SKM-1 treated with dmso at 0.1 percent for 144 hours (cell line): ENCODE data around the gene MRGPRF.
A peak's percentile ranks its signal among the peaks of the same experiment; 100 is the strongest.
"Not testable (repeated sequence)": the region's sequence is repeated elsewhere in the genome, so short reads cannot be mapped to it uniquely, and the experiment has no call there.

Experiments used
- DNase-seq: peaks from one replicate; lab custom pipeline; 2025; ENCODE audit not compliant: unreplicated experiment; lab: John Stamatoyannopoulos, UW

MRGPRF gene

GRCh38 chr11:68989936-68990606 is 23.0 kb downstream of the MRGPRF start:
- no peak for DNase-seq

DNA sequence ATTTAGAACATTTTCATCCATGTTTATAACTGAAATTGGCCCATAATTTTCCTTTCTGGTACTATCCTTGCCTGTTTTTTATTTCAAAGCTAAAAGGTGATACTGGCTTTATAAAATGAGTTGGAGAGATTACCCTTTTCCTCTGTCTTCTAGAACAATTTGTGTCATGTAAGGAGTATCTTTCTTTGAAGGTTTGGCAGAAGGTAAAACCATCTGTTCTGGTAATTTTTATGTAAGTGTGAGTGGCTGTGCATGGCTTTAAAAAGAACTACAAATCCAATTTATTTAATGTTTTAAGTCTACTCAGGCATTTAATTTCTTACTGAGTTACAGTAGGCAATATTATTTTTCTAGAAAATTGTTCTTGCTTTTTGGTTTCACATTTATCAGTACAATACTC is 24.6 kb downstream of the MRGPRF start:
- no peak for DNase-seq

DNA sequence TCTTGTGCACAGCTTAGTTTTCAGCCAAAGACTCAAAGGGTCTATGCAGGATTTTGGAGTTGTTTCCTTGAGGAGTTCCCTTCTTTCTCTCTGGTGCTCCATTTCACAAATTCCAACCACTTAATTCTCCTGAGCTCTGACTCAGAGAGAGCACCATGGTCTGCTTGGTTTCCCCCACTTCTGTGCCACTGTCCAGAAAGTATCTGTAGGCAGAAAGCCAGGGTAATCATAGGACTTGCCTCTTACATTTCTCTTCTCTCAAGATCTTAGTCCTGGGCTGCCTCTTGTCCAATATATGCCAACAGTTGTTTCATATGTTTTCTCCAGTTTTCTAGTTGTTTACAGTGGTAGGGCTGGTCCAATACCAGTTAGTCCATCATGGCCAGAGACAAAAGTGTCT is 25.8 kb downstream of the MRGPRF start:
- DNase-seq = no peak

GRCh38 chr11:68983801-68984200 is 29.2 kb downstream of the MRGPRF start:
- no peak for DNase-seq

GRCh38 chr11:68982134-68982533 is 30.9 kb downstream of the MRGPRF start:
- no peak for DNase-seq

DNA sequence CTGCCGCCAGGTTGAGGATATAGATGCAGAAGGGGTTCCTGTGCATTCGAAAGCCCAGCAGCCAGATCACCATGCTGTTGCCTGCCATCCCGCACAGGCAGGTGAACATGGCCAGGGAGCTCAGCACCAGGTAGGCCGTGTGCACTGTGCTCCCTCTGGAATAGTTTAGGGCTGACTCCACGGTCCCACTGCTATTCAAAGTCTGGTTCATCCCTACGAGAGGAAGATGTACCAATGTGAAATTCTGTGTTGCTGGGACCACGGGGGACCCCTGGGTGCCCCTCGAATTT is 32.3 kb downstream of the MRGPRF start, which contains the start of gene MRGPRD:
Gene MRGPRD, minus strand, starts transcription at position 211 of the 290 bp plus-strand sequence. Its CDS starts 0 bp downstream, at position 211.
- no peak for DNase-seq

GRCh38 chr11:68979931-68980775 is 32.9 kb downstream of the MRGPRF start:
- no peak for DNase-seq

GRCh38 chr11:68978931-68979594 is 34.0 kb downstream of the MRGPRF start:
- no peak for DNase-seq

DNA sequence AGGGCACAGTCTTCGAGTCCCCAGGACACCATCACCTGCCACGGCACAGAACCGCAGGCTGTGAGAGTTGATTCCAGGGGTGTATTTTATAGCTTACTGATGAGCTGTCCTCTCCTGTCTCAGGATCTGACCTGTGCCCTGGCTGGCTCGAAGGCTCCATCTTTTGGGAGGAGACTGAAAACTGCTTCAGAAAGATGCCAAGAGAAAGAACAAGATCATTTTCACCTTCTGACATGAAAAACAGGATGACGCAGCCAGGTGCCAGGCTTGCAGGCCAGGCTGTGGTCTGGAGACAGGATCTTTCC is 34.5 kb downstream of the MRGPRF start:
- DNase-seq = no peak

DNA sequence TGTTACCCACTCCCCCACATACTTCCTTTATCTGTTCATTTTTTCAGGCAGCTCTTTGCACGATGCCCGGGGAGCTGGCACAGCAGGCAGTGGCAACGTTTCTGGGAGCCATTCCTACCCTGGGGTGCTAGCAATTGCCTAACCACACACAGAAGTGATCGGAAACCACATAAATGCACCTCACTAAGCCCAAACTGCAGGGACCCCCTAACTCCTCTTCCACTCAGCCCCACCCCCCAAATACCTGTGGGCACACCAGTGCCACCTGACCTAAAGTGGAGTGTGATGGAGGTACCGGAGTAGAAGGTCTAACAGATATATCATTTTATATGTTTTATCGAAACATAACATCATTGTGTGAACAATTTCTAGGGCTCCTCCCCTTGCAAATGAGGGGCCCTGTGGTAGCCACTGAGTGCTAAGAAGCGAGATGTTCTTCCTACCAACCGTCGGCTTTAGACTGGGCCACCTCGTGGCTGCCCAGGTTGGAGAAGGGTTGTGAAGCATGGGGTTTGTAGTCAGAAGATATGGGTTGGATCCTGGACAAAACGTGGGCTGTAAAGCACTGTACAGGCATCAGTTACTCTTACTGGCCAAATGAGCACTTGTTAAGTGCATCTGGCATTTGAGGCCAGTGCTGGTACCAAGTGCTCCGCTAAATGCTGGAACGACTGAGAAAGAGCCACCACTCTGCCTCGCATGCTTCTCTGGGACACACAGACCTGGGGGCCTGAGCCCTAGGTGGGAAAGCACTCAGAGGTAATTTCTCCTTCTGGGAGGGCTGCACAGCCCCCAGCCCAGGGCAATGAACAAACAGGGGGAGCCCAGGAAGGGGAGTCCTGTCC is 35.0 kb downstream of the MRGPRF start:
- no peak for DNase-seq

DNA sequence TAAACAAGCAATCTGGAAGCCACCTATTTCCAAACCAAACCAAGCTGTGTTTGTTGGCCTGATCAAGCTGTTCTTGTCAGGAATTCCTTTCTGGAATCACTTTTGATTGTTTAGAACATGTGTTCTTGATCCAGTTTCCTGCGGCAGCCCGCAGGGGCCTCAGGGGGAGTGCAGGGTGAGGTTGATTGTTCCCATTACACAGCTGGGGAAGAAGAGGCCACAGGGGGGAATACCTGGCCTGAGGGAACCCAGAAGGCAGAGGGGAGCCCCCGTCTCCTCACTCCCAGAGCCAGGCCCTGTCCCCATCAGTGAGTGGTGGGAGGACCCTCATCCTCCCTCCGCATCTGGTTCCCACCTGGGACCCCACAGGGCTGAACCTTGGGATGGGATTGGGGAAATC is 36.5 kb downstream of the MRGPRF start:
- DNase-seq = no peak

DNA sequence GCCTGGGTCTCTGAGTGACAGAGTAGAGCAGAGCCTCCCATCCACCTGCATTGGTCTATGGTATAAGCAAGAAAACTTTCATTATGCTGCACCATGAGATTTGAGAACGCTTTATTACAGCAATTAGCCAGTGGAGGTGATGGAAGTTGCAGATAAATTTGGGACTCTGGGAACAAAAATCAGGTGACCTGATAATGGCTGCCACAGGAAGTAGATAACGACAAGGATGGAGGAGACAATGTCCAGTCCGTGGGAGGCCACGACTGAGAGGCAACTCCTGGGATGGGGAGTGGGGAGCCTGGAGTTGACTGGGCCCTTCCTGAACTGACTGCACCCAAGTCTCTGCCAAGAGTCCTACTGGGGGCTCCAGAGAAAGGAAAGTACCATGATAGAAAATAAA is 37.0 kb downstream of the MRGPRF start:
- no peak for DNase-seq

DNA sequence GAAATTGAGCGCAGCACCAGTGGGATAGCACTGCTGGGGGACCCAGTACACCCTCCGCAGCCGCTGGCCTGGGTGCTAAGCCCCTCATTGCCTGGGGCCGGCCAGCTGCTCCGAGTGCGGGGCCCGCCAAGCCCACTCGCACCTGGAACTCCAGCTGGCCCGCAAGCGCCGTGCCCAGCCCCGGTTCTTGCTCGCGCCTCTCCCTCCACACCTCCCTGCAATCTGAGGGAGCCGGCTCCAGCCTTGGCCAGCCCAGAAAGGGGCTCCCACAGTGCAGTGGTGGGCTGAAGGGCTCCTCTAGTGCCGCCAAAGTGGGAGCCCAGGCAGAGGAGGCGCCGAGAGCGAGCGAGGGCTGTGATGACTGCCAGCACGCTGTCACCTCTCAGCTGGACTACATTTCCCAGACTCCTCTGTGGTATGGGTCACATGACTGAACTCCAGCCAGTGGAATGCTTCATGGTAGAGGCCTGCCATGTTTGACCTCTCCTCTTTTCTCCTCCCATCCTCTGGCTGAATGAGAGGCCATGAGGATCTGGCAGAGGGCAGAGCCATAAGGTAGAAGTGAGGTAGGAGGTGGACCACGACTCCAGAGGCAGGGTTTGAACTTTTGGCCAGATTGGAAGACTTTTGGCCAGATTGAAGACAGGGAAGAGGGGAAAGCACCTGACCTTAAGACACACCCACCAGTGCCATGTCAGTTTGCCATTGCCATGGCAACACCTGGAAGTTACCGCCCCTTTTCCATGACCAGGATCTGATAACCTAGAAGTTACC is 38.4 kb downstream of the MRGPRF start:
- peak; percentile 4 for DNase-seq

DNA sequence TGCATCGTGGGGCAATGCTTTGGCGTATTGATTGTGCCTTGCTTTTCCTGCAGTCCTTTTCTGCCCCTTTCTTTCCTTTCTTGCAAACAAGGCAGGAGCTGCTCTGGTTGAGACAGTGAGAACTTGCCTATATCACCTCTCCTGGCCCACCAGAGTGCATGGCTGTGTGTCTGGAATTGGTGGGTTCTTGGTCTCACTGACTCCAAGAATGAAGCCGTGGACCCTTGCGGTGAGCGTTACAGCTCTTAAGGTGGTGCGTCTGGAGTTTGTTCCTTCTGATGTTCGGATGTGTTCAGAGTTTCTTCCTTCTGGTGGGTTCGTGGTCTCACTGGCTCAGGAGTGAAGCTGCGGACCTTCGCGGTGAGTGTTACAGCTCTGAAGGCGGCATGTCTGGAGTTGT is 39.3 kb downstream of the MRGPRF start:
- DNase-seq = not testable (repeated sequence)

- no peak for DNase-seq
Measured at GRCh38 chr11:68973219-68973618, 39.8 kb downstream of the MRGPRF start.

GRCh38 chr11:68970921-68971636 is 42.0 kb downstream of the MRGPRF start:
- DNase-seq = no peak

GRCh38 chr11:68969386-68969785 is 43.7 kb downstream of the MRGPRF start:
- DNase-seq = no peak

DNA sequence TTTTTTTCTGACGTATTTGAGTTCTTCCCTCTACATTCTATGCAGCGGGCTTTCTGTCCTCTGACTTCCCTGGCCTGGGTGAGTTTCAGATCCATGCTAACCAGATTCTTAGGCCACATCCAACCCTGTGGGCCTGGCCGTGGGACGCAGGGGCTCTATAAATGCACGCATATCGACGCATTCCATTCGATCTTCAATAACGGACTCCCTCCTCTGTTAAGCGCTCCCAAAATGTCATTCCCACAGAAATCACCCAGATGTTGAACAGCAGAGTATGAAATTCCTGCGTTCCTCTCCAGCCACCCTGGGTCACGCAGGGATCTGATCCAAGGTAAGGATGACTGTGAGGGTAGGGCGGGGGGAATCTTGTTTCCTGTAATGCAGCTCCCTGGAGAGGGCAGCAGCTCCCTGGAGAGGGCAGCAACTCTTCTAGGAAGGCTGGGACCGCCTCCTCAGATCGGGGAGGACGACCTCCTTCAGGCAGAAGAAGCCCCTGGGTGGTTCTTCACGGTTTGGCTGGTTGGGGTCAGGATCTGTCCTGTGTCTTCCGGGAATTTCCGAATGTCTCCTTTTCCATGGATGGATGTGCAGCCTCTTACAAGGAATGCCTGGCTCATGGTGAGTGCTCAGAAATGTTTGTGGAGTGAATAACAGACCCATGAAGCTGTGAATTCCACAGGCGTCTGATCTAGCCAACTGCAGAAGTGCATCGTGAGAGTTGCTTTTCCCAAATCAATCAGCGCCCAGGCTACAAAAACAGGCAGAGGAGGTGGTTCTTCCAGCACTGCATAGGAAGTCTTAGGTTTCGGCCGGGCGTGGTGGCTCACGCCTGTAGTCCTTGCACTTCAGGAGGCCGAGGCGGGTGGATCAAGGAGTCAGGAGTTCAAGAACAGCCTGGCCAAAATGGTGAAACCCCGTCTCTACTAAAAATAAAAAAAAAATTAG is 44.5 kb downstream of the MRGPRF start:
- DNase-seq = no peak
